GM10847 (cell line): Measurements from ENCODE around the gene DPH3.
A peak's percentile ranks its signal among the peaks of the same experiment; 100 is the strongest.

Source experiments
- POLR2A ChIP-seq: IDR thresholded peaks from 2 replicates; pipeline ENCODE4 v1.6.1; 2011; ENCODE audit not compliant: insufficient read length; ENCODE audit errors: extremely low read depth

Gene DPH3

GRCh38 chr3:16264708-16265454 is at the start of gene DPH3, which contains the start of gene OXNAD1:
DPH3 (minus strand) TSS chr3:16264943; CDS start chr3:16264876, 67 bp downstream.
OXNAD1 (plus strand) TSS chr3:16265212; CDS start chr3:16270953, 5,741 bp downstream.
- TF ChIP-seq POLR2A: peak; percentile 73

DNA sequence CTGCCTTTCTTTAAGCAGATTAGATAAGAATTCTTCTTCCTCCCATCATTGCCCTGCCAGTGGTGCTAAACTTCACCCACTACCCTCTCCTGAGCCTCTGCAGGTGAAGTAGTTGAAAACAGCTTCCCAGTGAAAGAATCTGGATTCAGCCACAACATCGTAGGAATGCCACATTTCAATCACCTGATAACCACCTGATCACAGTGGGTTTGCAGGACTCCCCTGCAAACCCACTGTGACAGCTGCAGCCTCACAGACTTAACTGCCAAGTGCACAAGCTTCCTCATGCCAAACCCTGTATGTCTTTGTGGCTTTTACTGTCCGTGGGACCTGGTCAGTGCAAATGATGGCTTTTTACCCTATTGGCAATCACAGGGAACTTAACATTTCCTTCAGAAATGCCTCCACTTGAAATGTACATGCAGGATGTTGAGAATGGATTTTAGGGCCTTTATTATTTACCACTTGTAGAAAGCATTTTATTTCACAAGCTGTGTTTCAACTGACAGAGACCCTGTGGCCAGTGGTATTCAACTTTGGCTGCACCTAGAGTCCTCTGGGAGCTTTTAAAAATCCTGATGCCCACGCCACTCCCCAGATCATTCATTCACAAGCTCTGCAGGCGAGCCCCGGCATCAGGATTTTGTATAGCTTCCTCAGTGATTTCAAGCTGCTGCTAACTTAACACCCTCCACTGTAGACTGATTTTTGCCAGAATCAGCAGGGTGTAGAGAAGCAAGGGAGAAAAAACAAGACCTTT is 49.3 kb upstream of the DPH3 start:
- TF ChIP-seq POLR2A: no peak

DNA sequence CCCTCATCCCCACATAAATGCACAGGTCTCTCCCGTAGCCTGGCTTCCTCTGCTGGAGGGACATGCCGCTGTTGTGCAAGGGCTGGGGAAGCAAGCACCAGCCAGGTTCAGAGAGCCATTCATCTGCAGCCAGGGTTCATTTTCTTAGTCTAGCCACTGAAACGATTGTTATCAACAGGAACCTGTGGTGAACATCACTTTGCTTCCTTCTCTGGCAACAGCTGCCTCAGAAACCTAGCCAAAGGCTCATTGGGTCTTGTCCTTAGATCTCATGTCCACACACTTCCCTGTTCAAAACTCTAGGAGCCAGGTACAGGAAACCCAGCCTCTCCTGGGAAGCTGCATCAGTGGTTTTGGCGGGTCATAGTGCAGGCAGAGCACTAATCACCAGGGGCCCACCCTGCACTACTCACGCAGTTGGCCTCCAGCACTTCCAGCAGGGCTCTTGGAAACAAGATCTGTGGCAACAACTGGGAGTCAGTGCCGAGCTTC is 47.3 kb upstream of the DPH3 start:
- TF ChIP-seq POLR2A: no peak

DNA sequence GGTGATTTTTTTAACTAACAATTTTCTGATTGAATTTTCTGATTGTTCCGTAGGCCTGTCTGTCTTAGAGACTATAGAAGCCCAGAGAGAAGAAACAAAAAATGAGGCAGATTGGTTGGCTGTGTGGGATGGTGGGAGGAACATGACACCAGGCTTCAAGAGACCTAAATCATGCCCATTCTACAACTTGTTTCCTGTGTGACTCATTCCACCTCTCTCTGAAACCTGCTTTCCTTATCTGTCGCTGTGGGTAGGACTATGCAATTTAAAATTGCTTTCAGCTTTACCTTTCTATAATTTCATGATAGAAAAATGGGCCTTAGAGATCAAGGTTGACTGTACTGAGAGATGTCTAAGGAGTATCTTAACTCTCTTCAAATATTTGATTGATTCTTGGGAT is 44.8 kb upstream of the DPH3 start:
- no peak for TF ChIP-seq POLR2A

DNA sequence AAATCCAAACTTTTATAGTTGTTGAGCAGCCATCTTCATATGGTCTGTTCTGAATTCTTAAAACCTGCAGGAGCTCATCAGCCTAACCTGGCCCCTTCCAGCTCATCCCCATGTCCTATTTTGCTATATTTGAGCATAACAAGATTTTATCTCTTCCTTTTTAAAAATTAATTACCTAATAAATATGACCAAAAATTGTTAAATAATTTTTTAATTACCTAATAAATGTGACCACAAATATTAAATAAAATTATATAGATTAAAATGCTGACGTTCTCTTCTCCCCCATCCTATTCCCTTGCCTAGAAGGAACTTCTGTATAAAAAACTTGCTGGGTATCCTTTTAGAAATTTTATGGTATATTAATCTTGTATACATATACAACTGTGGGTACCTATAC is 44.0 kb upstream of the DPH3 start:
- no peak for TF ChIP-seq POLR2A

DNA sequence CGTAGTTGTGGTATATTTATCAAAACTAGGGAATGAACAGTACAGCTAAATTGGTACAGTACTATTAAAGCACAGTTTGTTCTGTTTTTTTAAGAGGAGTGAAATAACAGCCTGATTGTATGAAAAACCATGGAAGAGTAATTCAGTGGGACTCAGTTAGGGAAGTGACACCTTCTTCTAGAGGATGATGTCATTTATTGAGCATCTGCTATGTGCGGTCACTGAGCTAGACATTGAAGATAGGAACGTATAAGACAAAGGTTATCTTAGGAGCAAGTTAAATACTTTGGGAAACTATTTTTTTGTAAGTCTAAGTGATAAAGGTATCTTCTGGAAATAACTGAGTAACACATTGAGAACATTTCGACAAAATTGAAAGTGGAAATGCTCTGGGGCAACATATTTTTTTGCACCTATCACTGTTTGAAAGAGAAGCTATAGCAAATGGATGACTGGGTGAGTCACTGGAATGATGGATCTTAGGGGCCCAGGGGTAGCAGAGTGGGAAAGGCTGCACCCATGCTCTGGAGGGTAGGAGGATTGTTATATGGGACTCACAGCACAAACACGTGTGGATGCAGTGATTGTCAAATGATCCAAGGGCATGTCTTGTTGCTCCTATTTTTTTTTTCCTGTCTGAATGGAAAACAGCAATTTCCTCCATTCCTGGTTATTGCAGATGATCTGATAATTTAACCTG is 43.2 kb upstream of the DPH3 start:
- TF ChIP-seq POLR2A: no peak

DNA sequence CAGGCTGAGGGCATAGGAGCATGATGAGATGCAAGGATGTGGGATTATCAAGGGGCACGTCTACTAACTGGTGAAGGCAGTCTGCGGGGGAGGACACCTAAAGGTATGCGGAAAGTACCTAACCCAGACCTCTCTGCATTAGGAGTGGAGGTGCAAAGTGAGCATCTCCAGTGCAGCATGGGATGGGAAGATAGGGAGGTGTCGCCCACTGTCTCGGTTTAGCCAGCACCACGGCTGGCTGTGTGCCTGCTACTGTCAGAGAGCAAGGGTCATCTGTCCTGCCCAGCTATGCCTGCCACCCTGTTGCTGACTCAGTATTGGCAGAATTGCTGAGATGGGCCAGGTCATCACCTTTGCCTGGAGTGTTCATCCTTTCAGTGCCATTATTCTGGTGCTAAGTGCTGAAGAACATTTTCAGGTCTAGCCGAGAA is 40.4 kb upstream of the DPH3 start:
- TF ChIP-seq POLR2A: peak; percentile 38

GRCh38 chr3:16304061-16305010 is 39.6 kb upstream of the DPH3 start:
- TF ChIP-seq POLR2A: no peak

GRCh38 chr3:16303037-16303575 is 38.4 kb upstream of the DPH3 start:
- no peak for TF ChIP-seq POLR2A

DNA sequence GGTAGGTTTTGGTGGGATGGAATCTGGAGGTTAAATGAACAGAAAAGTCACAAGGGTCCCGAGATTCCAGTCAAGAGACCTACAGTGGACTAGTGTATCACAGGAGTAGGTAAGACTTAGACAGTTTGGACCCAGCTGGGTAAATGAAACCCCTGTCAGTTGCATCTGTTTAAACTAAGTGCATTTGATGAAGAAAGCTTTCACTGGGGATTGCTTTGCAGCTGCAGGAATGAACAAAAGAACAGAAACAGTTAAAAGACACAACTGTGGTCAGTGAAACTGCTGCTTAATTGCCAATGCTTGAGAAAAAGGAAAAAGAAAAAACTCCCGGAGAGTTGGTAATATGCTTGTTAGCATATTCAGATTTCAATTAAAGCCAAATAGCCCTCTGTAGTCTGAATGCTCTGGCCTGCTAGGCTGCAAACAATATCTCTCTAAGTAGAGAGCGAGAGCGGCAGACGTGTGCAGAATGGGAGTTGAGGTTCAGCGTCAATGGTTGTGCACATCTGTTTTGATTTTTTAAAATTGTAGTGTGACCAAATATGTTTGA is 37.4 kb upstream of the DPH3 start:
- no peak for TF ChIP-seq POLR2A

DNA sequence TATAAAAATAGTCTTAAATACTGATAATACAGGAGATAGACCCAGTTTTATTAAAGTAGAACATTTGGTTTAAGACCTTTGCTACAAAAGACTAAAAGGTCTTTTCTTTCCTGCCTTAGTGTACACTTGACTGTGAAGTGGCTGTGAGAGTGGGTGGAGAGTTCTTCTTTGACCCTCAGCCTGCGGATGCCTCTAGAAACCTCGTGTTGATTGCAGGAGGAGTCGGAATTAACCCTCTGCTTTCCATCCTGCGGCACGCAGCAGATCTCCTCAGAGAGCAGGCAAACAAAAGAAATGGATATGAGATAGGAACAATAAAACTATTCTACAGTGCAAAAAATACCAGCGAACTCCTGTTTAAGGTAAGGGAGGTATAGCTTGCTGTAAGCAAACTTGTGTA is 36.8 kb upstream of the DPH3 start:
- no peak for TF ChIP-seq POLR2A

DNA sequence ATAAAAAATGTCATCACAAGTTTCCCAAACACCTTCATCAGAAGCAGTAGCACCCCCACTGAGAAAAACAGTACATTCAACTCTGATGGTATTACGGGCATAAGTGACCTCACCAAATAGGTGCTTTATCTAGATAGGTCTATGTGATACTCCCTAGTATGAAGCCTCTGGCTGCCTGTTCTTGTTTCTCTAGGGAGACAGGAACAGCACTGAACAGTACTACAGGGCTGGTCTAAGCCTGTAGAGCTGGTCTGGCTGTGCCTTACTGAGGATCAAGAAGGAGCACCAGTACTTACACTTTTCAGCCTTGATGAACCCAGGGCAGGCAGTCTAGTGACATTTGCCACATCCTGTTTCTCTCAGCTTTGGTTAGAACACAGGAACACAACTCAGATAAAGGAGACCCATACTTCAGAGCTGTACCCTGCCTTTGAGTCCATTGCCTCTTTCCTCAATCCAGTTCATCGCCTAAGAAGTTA is 36.2 kb upstream of the DPH3 start:
- TF ChIP-seq POLR2A: no peak

DNA sequence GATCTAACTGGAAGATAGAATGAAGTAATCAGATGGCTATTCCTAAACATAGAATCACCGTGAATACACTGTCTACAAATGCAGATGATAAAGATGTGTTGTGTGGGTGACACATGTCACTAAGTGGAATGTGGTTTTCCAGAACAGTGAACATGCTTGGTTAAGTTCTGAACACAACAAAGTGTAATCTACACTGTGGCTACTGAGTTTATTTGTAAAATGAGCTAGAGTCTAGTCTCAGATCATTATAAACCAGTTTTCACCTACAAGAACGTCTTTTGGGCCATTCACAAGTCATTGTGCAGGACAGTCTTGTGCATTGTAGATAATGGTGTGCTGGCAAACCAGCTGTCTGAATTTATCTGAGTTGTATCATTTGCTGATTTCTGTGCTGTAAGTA is 35.6 kb upstream of the DPH3 start:
- no peak for TF ChIP-seq POLR2A

DNA sequence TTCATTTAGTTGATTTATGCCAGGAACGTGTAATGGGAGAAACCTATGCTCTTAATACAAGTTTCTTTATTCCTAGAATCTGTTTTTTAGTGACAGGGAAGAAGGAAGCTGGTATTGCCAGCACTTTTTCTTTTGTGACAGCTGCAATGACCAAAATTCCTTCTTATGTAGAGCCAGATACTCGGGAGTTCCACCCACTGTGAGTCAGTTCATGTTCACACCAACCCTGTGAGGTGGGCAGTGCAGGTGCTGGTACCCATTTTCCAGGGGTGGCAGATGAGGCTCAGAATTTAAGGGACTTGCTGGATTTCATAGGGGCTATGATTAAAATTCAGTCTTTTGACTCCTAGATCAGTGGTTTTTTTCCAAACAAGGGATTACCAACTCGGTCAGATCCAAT is 35.0 kb upstream of the DPH3 start:
- no peak for TF ChIP-seq POLR2A
